GM13976 (cell line): ENCODE measurements around the gene MPZL2.
A peak's percentile ranks its signal among the peaks of the same experiment; 100 is the strongest.

Source experiments
- DNase-seq: peaks from one replicate; pipeline ENCODE4 v3.0.0; 2012; ENCODE audit warnings: low spot score
- in situ Hi-C: fragments of 300-500 bp; cut with MboI; formaldehyde crosslinking; loops from one replicate; pipeline ENCODE4 v1.12.0; 2022; ENCODE audit warnings: low sequenced_read_pairs, mixed read lengths, inconsistent platforms; ENCODE audit not compliant: unreplicated experiment
- TF ChIP-seq, protein P1 (sequence below): IDR thresholded peaks from 2 replicates; pipeline ENCODE4 v1.5.1; 2012; ENCODE audit warnings: borderline replicate concordance, mild to moderate bottlenecking; ENCODE audit not compliant: insufficient read depth; ENCODE audit errors: extremely low read depth, missing control alignments, control extremely low read depth

Gene MPZL2

DNA sequence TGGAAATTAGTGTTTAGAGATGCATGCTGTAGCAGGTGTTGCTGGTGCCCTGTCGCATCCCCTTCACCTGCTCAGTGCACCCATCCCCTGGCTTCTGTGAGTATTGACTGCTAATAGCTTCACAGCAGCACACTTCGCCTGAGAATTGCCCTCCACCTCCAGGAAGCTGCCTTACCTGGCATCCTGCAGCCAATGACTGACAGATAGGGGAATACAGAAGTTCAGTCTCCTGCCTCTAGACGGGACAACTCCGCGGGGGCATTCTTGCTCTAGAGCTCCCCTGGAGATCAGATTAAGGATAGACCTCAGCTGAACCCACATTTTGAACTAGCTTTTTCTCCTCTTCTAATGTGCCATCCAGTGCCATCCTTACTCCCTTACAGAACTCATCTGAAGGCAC is 31.1 kb upstream of the MPZL2 start:
- DNase-seq: no peak
- in situ Hi-C loops: loop anchor here (10.0 kb wide), 1 partner anchor 100 kb away; no protein-coding TSS in a partner anchor

GRCh38 chr11:118294053-118294452 is 30.0 kb upstream of the MPZL2 start:
- TF ChIP-seq, protein P1, sequence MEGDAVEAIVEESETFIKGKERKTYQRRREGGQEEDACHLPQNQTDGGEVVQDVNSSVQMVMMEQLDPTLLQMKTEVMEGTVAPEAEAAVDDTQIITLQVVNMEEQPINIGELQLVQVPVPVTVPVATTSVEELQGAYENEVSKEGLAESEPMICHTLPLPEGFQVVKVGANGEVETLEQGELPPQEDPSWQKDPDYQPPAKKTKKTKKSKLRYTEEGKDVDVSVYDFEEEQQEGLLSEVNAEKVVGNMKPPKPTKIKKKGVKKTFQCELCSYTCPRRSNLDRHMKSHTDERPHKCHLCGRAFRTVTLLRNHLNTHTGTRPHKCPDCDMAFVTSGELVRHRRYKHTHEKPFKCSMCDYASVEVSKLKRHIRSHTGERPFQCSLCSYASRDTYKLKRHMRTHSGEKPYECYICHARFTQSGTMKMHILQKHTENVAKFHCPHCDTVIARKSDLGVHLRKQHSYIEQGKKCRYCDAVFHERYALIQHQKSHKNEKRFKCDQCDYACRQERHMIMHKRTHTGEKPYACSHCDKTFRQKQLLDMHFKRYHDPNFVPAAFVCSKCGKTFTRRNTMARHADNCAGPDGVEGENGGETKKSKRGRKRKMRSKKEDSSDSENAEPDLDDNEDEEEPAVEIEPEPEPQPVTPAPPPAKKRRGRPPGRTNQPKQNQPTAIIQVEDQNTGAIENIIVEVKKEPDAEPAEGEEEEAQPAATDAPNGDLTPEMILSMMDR: no peak
- DNase-seq: no peak
- in situ Hi-C loops: loop anchor here (10.0 kb wide), 1 partner anchor 99 kb away; no protein-coding TSS in a partner anchor

More for the DNA sequence above, 31.1 kb upstream of the MPZL2 start:
- TF ChIP-seq, protein P1: no peak

GRCh38 chr11:118291477-118292135 is 27.5 kb upstream of the MPZL2 start:
- no peak for DNase-seq
- TF ChIP-seq, protein P1: no peak
- in situ Hi-C loops: loop anchor here (10.0 kb wide), 1 partner anchor 97 kb away; no protein-coding TSS in a partner anchor

GRCh38 chr11:118290923-118291322 is 26.8 kb upstream of the MPZL2 start:
- TF ChIP-seq, protein P1: peak; percentile 66
- in situ Hi-C loops: loop anchor here (10.0 kb wide), 1 partner anchor 96 kb away; no protein-coding TSS in a partner anchor
- DNase-seq: peak; percentile 48

- TF ChIP-seq, protein P1: no peak
- no peak for DNase-seq
- in situ Hi-C loops: no loop called here
These were observed 25.3 kb upstream of the MPZL2 start for GRCh38 chr11:118289401-118289800.

- TF ChIP-seq, protein P1: no peak
- in situ Hi-C loops: no loop called here
- no peak for DNase-seq
These were observed 22.9 kb upstream of the MPZL2 start for GRCh38 chr11:118287006-118287405.
